ENCODE measurements around the gene TLR10.
"Not testable (repeated sequence)": the region's sequence is repeated elsewhere in the genome, so short reads cannot be mapped to it uniquely, and the experiment has no call there.

Gene TLR10

DNA sequence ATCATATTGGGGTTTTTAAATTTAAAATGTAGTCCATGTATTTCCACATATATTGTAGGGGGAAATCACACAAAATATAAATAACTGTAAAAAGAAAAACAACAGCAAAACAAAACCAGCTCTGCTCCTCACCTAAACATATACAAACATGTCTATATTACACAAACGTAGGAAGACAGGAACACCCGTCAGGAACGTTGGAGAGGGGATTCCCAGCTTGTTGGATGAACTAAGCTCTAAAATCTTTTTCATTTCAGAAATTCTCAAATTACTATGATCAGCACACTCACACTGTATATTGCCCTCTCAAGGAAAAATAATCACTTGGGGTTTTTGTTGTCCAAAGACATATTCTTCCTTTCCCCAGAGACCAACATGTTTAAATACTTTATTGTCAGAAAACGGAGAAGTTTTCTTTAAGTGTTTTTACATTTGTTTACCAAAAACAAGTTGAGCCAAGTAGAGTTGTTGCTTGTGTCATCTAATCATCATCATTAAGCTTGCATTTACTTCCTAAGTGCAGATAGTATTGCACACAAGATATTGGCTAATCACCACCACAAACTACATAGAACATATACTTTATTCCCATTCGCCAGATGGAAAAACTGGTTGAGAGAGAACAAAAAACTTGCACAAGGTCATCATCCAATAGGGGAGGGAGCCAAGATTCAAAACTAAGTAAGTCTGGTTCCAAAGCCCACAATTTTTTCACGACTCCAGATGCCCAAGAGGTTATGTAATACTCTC is 2.4 kb upstream of the TLR10 start:
- Mint-ChIP-seq H3K27me3 (ENCODE audit: low read depth) (no peaks in the 10 kb centered on the region), H3K4me1 (ENCODE audit: low read depth) (peaks cover 17% of the 10 kb centered on the region), H3K36me3 (ENCODE audit: low read depth) (peaks cover 14% of the 10 kb centered on the region), H3K27ac (no peak overlapping the region), H3K9me3 (peaks cover 13% of the 10 kb centered on the region), H3K4me3 (no peak overlapping the region)

DNA sequence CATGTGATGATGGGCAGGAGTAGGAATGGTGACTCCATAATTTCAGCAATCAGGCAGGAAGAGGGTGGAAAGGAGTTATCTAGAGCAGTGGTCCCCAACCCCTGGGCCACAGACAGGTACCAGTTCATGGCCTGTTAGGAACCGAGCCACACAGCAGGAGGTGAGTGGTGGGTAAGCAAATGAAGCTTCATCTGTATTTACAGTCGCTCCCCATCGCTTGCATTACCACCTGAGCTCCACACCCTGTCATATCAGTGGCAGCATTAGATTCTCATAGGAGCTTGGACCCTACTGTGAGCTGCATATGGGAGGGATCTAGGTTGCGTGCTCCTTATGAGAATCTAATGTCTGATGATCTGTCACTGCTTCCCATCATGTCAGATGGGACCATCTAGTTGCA is 1.4 kb upstream of the TLR10 start:
- peaks cover 13% of the 10 kb centered on the region for H3K4me1 Mint-ChIP-seq (ENCODE audit: low read depth)
- H3K27me3 Mint-ChIP-seq (ENCODE audit: low read depth): no peaks in the 10 kb centered on the region
- peaks cover 3% of the 10 kb centered on the region for H3K9me3 Mint-ChIP-seq
- H3K4me3 Mint-ChIP-seq: no peak overlapping the region
- peaks cover 8% of the 10 kb centered on the region for H3K36me3 Mint-ChIP-seq (ENCODE audit: low read depth)
- no peak overlapping the region for H3K27ac Mint-ChIP-seq

DNA sequence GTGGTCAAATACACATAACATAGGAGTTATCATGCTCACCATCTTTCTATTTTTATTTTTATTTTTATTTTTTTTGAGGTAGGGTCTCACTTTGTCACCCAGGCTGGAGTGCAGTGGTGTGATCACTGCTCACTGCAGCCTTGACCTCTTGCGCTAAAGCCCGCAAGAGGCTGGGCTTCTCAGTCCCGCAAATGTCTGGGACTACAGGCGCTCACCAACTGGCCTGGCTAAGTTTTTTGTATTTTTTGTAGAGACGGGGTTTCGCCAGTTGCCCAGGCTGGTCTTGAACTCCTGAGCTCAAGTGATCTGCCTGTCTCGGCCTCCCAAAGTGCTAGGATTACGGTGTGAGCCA is 295 bp upstream of the TLR10 start:
- Mint-ChIP-seq H3K27ac (no peak overlapping the region), H3K27me3 (ENCODE audit: low read depth) (no peaks in the 10 kb centered on the region), H3K9me3 (peaks cover 3% of the 10 kb centered on the region), H3K36me3 (ENCODE audit: low read depth) (peaks cover 8% of the 10 kb centered on the region), H3K4me3 (no peak overlapping the region), H3K4me1 (ENCODE audit: low read depth) (peaks cover 13% of the 10 kb centered on the region)

DNA sequence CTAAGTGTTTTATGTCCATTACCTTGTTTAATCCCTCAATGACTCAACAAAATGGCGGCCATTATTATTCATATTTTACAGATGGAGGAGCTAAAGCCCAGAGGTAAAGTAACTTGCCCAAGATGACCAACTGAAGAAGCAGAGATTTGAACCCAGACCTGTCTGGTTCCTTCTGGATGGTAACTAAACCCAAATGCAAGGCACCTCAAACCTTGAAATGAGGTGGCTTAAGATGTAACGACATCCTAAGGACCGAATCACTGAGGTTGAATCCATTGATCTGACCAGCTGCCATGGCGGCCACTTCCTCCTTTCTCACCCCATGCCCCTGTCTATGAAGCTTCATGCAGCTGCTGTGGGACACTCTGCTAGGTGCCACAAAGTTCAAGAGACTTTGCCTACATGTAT is 932 bp downstream of the TLR10 start:
- H3K9me3 Mint-ChIP-seq: peaks cover 4% of the 10 kb centered on the region
- H3K4me3 Mint-ChIP-seq: no peak overlapping the region
- H3K27ac Mint-ChIP-seq: no peak overlapping the region
- peaks cover 7% of the 10 kb centered on the region for H3K36me3 Mint-ChIP-seq (ENCODE audit: low read depth)
- H3K4me1 Mint-ChIP-seq (ENCODE audit: low read depth): peaks cover 13% of the 10 kb centered on the region
- peaks cover 4% of the 10 kb centered on the region for H3K27me3 Mint-ChIP-seq (ENCODE audit: low read depth)

DNA sequence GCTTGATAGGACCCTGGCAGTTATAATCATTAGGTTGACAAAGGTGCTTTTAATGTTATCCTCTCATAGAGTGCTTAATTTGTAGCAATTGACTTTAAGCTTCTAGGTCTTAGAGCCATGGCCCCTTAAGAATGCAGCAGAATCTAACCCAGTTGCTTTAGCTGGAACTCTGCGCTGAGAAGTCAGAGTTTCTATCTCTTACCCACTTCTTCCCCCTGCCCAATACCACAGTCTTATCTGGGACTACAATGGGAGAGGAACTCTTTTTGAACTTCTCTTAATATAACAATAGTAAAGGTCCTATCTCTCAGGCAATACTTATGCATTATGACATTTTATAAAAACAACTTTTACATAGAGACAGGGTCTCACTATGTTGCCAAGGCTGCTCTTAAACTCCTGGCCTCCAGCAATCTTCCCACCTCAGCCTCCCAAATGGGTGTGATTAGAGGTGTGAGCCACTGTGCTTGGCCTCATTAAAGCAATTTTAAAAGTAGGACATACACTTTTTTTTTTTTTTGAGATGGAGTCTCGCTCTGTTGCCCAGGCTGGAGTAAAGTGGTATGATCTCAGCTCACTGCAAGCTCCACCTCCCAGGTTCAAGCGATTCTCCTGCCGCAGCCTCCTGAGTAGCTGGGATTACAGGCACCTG is 1.8 kb downstream of the TLR10 start:
- no peak overlapping the region for H3K4me3 Mint-ChIP-seq
- H3K27me3 Mint-ChIP-seq (ENCODE audit: low read depth): peaks cover 5% of the 10 kb centered on the region
- peaks cover 5% of the 10 kb centered on the region for H3K36me3 Mint-ChIP-seq (ENCODE audit: low read depth)
- H3K9me3 Mint-ChIP-seq: peaks cover 10% of the 10 kb centered on the region
- H3K27ac Mint-ChIP-seq: no peak overlapping the region
- H3K4me1 Mint-ChIP-seq (ENCODE audit: low read depth): peaks cover 11% of the 10 kb centered on the region

DNA sequence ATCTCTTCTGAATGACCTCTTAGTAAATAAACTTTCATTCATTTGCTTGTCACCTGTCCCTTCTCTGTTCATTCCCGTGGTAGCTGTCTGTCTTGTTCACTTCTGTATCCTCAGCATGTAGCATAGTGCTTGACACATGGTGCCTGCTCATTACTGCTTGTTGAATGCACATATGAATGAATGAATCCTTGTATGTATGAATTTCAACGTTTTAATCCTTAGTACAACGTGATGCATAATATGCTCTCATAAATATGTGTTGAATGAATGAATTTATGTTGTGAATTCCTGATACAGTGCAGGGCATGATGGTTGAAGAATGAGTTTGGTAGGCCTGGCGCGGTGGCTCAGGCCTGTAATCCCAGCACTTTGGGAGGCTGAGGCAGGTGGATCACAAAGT is 3.0 kb downstream of the TLR10 start:
- Mint-ChIP-seq H3K36me3 (ENCODE audit: low read depth) (peaks cover 5% of the 10 kb centered on the region), H3K4me1 (ENCODE audit: low read depth) (peaks cover 9% of the 10 kb centered on the region), H3K27ac (no peak overlapping the region), H3K27me3 (ENCODE audit: low read depth) (peaks cover 5% of the 10 kb centered on the region), H3K4me3 (no peak overlapping the region), H3K9me3 (peaks cover 10% of the 10 kb centered on the region)

DNA sequence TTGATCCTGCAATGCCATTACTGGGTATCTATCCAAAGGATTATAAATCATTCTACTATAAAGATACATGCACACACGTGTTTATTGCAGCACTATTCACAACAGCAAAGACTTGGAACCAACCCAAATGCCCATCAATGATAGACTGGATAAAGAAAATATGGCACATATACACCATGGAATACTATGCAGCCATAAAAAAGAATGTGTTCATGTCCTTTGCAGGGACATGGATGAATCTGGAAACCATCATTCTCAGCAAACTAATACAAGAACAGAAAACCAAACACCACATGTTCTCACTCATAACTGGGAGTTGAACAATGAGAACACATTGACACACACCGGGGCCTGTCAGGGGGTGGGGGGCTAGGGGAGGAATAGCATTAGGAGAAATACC is 4.9 kb downstream of the TLR10 start:
- H3K27ac Mint-ChIP-seq; H3K36me3 Mint-ChIP-seq (ENCODE audit: low read depth); H3K4me1 Mint-ChIP-seq (ENCODE audit: low read depth); H3K4me3 Mint-ChIP-seq: not testable (repeated sequence)
- Mint-ChIP-seq H3K9me3 (peaks cover 16% of the 10 kb centered on the region), H3K27me3 (ENCODE audit: low read depth) (peaks cover 16% of the 10 kb centered on the region)

DNA sequence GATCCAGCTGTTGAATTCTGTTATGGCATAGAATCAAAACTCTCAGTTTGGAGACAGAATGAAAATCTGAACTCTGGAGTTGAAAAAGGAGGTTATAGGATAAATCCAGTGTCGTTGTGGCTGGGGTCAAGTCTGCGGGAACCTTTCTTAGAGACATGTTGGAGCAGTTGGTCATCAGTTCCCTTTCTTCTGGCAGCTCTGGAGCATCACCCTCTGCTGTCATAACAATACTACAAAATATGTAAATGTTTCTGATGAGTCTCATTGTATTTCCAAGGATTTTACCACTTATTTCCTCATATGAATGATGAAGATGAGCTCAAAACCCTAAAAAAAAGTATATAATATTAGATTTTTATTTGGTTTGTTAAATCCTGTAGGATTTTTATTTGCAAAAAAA is 7.5 kb downstream of the TLR10 start:
- Mint-ChIP-seq H3K4me1 (ENCODE audit: low read depth) (no peaks in the 10 kb centered on the region), H3K27ac (no peak overlapping the region), H3K27me3 (ENCODE audit: low read depth) (peaks cover 24% of the 10 kb centered on the region), H3K36me3 (ENCODE audit: low read depth) (peaks cover 4% of the 10 kb centered on the region), H3K9me3 (peaks cover 16% of the 10 kb centered on the region), H3K4me3 (no peak overlapping the region)

DNA sequence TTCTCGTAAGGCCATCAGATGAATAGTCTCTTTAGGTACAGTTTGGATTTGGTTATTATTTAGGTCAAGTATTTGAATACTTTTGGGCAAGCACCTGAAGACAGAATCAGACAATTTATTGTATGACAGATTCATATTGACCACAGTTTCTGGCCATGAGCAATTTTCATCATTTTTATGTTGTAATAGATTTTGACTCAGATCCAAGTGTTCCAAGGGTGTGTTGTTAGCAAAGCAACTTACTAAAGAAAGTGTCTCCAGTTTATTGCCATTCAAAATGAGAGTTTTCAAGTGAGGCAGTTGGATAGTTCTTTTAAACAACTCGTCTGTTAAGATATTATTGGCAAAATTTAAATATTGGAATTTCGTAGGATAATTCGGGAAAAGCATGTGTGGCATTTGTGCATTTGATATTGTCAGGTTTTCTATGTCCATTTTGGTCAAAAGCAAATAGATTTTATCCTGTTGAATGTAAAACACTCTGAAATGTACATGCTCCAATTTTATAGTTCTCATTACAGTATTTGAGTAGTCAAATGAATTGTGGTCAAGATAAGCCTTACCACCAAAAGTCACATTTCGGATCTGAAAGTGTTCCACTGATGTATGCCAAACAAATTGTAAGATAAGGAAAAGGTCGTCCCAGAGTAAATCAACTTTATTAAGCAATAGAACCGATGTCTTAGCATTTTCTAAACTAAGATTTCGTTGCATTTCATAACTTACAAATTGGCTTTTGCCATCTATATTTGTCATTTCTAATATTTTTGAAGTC is 8.4 kb downstream of the TLR10 start:
- Mint-ChIP-seq H3K27ac (no peak overlapping the region), H3K27me3 (ENCODE audit: low read depth) (peaks cover 24% of the 10 kb centered on the region), H3K4me3 (no peak overlapping the region), H3K9me3 (peaks cover 16% of the 10 kb centered on the region), H3K36me3 (ENCODE audit: low read depth) (peaks cover 4% of the 10 kb centered on the region), H3K4me1 (ENCODE audit: low read depth) (peaks cover 2% of the 10 kb centered on the region)

DNA sequence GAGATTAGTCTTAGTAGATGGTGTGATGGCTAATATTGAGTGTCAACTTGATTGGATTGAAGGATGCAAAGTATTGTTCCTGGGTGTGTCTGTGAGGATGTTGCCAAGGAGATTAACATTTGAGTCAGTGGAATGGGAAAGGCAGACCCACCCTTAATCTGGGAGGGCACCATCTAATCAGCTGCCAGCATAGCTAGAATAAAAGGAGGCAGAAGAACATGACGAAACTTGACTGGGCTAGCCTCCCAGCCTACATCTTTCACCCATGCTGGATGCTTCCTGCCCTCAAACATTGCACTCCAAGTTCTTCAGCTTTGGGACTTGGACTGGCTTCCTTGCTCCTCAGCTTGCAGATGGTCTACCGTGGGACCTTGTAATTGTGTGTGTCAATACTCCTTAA is 12.5 kb downstream of the TLR10 start:
- not testable (repeated sequence) for H3K4me3 Mint-ChIP-seq; H3K36me3 Mint-ChIP-seq (ENCODE audit: low read depth); H3K27ac Mint-ChIP-seq; H3K4me1 Mint-ChIP-seq (ENCODE audit: low read depth)
- Mint-ChIP-seq H3K27me3 (ENCODE audit: low read depth) (peaks cover 19% of the 10 kb centered on the region), H3K9me3 (peaks cover 20% of the 10 kb centered on the region)

DNA sequence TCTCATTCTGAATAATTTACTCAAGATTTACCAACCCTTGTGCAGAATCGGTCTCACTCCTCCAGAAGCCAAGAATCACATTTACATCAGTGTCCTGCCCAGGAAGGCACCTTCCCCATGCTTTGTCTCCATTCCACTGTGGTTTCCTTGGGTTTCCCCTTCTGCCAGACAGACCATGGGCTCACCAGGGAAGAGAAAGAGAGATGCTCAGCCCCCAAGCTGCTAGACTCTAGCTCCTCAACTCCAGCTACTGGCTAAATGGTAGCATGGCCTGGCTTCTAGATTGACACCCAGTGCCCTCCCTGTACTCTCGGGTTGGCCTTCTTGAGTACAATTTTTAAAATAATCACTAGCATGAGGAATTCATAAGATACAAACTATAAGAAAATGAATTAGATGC is 12.9 kb downstream of the TLR10 start:
- peaks cover 19% of the 10 kb centered on the region for H3K27me3 Mint-ChIP-seq (ENCODE audit: low read depth)
- H3K27ac Mint-ChIP-seq: peak overlapping the region; percentile 62
- no peak overlapping the region for H3K4me3 Mint-ChIP-seq
- H3K36me3 Mint-ChIP-seq (ENCODE audit: low read depth): peaks cover 4% of the 10 kb centered on the region
- H3K4me1 Mint-ChIP-seq (ENCODE audit: low read depth): peaks cover 2% of the 10 kb centered on the region
- H3K9me3 Mint-ChIP-seq: peaks cover 20% of the 10 kb centered on the region

DNA sequence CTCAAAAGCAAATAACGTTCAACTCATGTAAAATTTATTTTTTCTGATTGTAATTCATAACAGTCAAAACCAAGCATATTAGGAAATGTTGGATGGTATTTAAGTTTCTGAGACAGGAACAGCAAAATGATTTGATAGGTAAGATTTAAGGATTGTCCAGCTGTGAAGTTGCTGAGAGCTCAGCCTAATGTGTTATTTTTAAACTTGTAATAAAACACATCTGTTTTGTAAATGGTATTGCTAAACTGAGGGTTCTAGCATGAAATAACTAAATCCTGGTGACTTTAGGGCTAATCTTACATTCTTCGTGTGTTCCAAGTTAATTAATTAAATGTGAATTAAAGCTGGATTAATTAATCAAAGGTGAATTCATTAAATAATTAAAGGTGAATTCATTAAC is 13.3 kb downstream of the TLR10 start:
- peaks cover 18% of the 10 kb centered on the region for H3K9me3 Mint-ChIP-seq
- peaks cover 16% of the 10 kb centered on the region for H3K27me3 Mint-ChIP-seq (ENCODE audit: low read depth)
- peaks cover 2% of the 10 kb centered on the region for H3K36me3 Mint-ChIP-seq (ENCODE audit: low read depth)
- no peak overlapping the region for H3K27ac Mint-ChIP-seq
- no peak overlapping the region for H3K4me3 Mint-ChIP-seq
- peaks cover 2% of the 10 kb centered on the region for H3K4me1 Mint-ChIP-seq (ENCODE audit: low read depth)

DNA sequence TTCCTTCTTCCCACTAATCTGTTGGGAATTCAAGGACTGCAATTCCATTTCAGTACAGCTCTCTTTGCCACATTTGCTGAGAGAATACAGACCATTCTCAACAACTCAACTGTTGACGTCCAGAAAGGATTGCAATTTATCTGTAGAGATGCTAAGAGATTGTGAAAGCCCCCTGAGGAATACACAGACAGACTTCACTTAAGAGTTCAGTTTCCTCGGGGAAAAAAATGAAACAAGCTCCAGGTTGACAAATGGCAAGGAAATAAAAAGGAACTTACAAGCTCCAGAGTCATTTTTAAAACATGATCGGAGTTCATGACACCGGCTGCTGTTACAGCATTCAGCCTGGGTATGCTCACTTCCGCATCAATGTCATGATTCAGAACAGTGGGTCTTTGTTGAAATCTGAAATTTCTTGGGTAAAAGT is 13.8 kb downstream of the TLR10 start:
- H3K27ac Mint-ChIP-seq: no peak overlapping the region
- peaks cover 15% of the 10 kb centered on the region for H3K9me3 Mint-ChIP-seq
- peaks cover 15% of the 10 kb centered on the region for H3K27me3 Mint-ChIP-seq (ENCODE audit: low read depth)
- no peak overlapping the region for H3K4me3 Mint-ChIP-seq
- peaks cover 2% of the 10 kb centered on the region for H3K36me3 Mint-ChIP-seq (ENCODE audit: low read depth)
- H3K4me1 Mint-ChIP-seq (ENCODE audit: low read depth): peaks cover 2% of the 10 kb centered on the region

DNA sequence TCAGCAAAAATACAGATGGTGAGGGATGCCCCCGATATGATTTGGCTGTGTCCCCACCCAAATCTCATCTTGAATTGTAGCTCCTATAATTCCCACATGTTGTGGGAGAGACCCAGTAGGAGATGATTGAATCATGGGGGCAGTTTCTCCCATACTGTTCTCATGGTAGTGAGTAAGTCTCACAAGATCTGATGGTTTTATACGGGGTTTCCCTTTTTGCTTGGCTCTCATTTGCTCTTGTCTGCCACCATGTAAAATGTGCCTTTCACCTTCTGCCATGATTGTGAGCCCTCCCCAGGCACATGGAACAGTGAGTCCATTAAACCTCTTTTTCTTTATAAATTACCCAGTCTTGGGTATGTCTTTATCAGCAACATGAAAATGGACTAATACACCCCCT is 15.8 kb downstream of the TLR10 start:
- H3K4me3 Mint-ChIP-seq; H3K4me1 Mint-ChIP-seq (ENCODE audit: low read depth); H3K36me3 Mint-ChIP-seq (ENCODE audit: low read depth); H3K27ac Mint-ChIP-seq; H3K27me3 Mint-ChIP-seq (ENCODE audit: low read depth): not testable (repeated sequence)
- peaks cover 15% of the 10 kb centered on the region for H3K9me3 Mint-ChIP-seq

DNA sequence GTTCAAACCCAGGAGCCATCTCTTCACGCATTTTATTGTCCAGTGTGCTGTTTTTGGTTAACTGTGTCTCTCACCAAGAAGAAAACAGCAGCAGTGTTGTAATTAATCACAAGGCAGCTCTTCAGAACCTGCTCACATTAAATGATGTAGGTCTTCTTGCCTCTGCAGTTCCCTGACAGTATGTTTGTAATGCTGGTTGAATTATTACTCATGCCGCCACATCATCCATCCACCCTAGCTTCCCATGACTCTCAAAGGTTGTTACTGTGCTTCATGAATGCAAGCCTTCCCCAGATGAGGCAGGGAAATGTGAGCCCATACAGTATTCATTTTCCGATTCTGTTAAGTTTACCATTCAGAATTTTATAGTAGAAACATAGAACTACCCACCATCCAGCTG is 17.4 kb downstream of the TLR10 start:
- H3K4me1 Mint-ChIP-seq (ENCODE audit: low read depth): peaks cover 23% of the 10 kb centered on the region
- peaks cover 2% of the 10 kb centered on the region for H3K36me3 Mint-ChIP-seq (ENCODE audit: low read depth)
- H3K4me3 Mint-ChIP-seq: no peak overlapping the region
- H3K9me3 Mint-ChIP-seq: peaks cover 15% of the 10 kb centered on the region
- H3K27ac Mint-ChIP-seq: no peak overlapping the region
- H3K27me3 Mint-ChIP-seq (ENCODE audit: low read depth): no peaks in the 10 kb centered on the region

Measured in T-helper 1 cell treated with Interleukin-12 subunit alpha and Interleukin-12 subunit beta and Interleukin-4 antibody, amounts not matched to agents 30 μg/mL and 1 μg/mL, for 36 hours (primary cell).